Dedifferentiated amniotic fluid mesenchymal stem cell (primary cell): Measurements from ENCODE around the gene TMEM37.

Experiments used
- DNase-seq: peaks from one replicate; pipeline ENCODE4 v3.0.0-alpha.2; 2016; ENCODE audit errors: extremely low spot score

Gene TMEM37

GRCh38 chr2:119478188-119478977 lies 46.7 kb downstream of the TMEM37 start:
- DNase-seq = no peak

DNA sequence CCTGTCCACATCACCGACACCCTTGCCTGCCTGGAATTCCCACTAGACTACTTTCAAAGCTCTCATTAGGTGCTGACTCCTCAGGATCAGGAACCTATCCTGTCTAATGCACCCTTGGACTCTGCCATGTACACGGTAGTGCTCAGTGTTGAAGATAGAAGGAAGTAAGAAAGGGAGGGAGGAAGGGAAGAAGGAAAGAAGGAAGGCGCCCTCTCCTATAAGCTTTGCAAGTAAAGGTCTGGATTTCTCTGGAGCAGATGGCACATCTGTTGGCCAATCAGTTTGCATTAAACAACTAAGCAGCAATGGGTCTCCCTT lies 47.3 kb downstream of the TMEM37 start:
- no peak for DNase-seq

DNA sequence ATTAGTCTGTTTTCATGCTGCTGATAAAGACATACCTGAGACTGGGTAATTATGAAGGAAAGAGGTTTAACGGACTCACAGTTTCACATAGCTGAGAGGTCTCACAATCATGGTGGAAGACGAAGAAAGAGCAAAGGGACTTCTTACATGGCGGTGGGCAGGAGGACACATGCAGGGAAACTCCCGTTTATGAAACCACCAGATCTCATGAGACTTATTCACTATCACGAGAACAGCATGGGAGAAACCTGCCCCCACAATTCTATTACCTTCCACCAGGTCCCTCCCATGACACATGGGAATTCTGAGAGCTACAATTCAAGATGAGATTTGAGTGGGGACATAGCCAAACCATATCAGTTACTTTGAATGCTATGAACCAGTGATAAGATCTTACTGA lies 48.5 kb downstream of the TMEM37 start:
- DNase-seq = no peak

- no peak for DNase-seq
Measured at GRCh38 chr2:119480718-119481142, 49.1 kb downstream of the TMEM37 start.

DNA sequence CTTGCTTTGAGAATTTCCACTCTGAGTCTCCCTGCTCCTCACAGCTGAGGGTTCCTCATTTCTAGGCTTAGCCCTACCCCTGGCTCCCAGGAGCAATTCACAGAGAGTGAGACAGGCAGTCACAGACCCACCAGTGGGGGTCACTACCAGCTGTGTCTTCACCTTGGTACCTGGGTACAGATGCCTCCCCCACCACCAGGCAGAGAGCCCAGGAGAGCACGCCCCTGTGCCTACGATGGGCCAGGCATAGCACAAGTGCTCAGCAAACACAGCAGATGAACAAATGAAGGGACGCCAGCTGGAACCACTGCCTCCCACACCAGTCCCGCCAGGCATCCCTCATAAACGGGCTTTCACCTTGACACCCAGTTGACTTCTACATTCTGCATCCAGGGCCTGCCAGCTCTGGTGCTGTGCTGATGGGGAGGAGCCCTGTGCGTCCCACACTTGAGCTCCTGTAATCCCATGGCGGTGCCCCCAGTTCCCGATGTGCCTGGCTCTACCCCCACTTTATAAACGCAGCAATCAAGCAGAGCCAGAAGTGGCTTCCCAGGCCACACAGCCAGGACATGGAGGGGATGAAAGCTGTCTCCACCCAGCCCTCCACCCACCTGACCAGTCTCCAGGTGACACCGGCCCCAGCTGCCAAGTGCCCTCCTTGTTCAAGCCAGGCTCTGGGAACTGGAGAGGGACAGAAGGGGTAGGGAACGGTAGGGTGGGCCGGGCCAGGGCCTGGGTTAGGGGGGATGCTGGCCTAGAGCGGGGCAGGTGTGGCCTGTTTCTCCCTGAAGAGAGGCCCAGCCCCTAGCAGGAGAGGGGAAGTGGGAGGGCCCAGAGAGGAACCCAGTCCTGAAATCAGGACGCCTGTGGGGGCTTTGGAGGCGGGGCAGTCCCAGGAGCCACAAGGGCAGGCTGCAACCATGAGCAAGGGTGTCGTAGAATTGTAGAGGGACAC lies 50.1 kb downstream of the TMEM37 start:
- DNase-seq = no peak

DNA sequence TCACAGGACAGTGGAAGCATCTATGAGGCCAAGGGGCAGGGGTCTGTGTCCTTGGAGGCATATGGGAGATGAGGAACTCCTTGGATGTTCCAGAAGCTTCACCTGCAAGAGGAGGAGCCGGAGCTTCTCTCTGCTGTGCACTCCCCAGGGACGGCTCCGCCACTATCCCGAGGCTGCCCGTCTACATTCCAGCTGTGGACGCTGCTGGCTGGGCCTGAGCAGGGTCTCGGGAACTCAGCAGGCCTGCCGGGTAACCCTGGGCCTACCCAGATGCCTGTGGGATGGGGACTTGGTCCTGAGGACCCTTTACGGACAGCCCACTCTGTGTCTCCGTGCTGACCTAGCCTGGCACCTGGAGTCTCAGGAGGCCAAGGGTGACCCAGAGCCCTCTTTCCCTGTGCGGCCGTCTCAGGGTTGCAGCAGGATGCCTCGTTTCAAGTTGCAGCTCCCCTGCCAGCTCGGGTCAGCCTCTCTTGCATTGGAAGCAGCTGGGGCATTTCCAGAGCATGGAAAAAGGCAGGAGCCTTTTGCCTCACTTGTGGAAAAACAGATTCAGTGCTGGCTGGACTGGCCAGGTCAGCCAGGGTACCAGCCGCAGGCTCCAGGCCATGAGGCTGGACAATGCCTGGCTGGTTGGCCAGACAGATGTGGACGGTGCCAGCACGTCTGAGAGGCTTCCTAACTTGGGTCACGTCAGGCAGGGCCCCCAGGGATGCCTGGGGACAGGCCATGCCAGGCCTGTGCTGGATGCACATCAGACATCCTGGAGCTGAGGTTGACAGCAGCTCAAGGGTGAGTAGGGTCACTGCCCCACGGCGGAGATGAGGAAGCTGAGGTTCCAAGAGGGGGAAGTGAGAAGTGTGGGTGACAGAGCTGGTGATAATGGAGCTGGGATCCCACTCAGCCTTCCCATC lies 51.1 kb downstream of the TMEM37 start:
- DNase-seq = no peak

DNA sequence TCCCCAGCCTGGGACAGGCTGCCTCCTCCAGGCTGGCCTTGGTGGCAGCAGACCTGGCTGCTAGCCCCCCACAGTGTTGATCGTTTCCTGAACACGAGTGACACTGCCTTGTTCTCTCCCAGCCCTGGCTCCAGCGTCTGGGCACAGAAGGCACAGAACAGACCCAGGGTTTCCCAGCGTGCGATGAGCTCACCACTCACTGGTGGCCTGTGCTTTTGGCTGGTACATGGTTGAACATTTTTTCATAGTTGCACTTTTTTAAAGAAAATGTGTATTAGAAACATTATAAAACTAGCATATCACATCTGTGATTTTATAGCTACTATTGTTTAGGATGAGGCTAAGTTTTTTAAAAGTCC lies 51.7 kb downstream of the TMEM37 start:
- no peak for DNase-seq

- DNase-seq = no peak
Measured at GRCh38 chr2:119483896-119484718, 52.5 kb downstream of the TMEM37 start.

DNA sequence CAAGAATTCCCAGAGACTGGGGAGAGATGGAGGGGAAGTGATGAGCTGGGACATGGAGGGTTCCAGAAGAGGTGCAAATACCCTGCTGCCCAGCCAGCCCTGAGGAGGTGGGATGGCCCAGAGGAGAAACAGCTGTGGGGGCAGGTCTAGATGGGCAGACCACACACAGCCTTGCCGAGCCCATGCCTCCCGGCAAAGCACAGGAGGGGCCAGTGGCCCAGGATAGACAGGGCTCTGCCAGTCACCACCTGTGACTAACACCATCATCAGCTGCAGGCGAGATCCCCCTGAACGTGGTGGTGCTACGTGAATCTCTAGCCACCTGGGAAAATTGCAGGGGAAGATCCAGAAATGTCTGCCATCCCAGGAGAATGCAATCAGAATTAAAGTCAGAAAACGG lies 53.2 kb downstream of the TMEM37 start:
- DNase-seq = no peak

- DNase-seq = no peak
Measured at GRCh38 chr2:119485336-119486110, 53.9 kb downstream of the TMEM37 start.

- no peak for DNase-seq
Measured at GRCh38 chr2:119486196-119486827, 54.7 kb downstream of the TMEM37 start.

- DNase-seq = no peak
Measured at GRCh38 chr2:119486886-119487285, 55.2 kb downstream of the TMEM37 start.

- DNase-seq = no peak
Measured at GRCh38 chr2:119487434-119488244, 56.0 kb downstream of the TMEM37 start.
